ENCODE results near the gene HELZ2. TPM values are rescaled to one million over a fixed set of nuclear protein-coding genes. Genes with fewer than 3 reads are reported as not detected.

Gene HELZ2
- polyA plus RNA-seq, 3 donors, result 3.0 to 15.5 (median 3.3) TPM

DNA sequence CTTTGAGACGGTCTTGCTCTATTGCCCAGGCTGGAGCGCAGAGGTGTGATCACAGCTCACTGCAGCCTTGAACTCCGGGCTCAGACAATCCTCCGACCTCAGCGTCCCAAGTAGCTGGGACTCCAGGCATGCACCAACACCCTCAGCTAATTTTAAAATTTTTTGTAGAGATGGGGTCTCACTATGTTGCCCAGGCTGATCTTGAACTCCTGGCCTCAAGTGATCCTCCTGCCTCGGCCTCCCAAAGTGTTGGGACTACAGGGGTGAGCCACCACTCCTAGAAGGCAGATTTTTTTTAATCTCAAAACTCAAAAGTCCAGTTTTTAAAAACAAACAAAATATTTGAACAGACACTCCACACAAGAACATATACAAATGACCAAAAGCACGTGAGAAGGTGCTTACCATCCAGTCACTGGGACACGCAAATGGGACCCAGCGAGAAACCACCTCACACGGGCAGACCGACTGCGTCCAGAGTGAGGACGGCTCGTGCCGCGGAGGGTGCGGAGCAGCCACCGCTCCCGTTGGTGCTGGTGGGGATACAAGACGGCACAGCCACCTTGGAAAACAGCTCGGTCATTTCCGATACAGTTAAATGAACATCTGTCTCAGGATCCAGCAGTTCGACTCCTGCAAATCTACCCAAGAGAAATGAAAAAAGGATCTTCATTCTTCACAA, 8.5 kb upstream of the HELZ2 start:
- H3K27ac Mint-ChIP-seq, result peak overlapping the region in 1 of 7 donors; percentile 14
- H3K27ac ChIP-seq (ENCODE audit: low read depth in 1 of 2, low read length in 2 of 2), result no peak overlapping the region
- intact Hi-C loops (cut with micrococcal nuclease), result no loop called here
- H3K27me3 Mint-ChIP-seq (ENCODE audit: low read depth in 3 of 3), result peaks cover 30 to 55% (median 35%) of the 10 kb centered on the region in 3 donors
- no peak for DNase-seq
- no peaks in the 10 kb centered on the region for H3K36me3 ChIP-seq (replicated peaks in 1 of 2; ENCODE audit: control insufficient read depth in 1 of 2, insufficient read depth in 2 of 2, low read length in 2 of 2)
- no peak overlapping the region for H3K4me3 ChIP-seq (replicated peaks in 1 of 3; ENCODE audit: low read depth in 2 of 3, low read length in 3 of 3)
- WGBS (ENCODE audit: insufficient coverage), result 92% methylated on average over 17 of the region's 23 CpGs
- peaks cover 11% of the 10 kb centered on the region for H3K4me1 Mint-ChIP-seq
- peaks cover 0 to 4% (median 0%) of the 10 kb centered on the region in 7 donors for H3K9me3 Mint-ChIP-seq
- no peaks in the 10 kb centered on the region for H3K79me2 ChIP-seq (ENCODE audit: insufficient read depth, low read length)
- no peak for TF ChIP-seq CTCF (IDR thresholded peaks at IDR 0.05)
- no peak overlapping the region for H2AFZ ChIP-seq (ENCODE audit: insufficient read depth, low read depth, low read length, poor library complexity, severe bottlenecking)
- no peak overlapping the region for H3K9ac ChIP-seq (ENCODE audit: insufficient read depth, low read length, poor library complexity, severe bottlenecking)
- H4K20me1 ChIP-seq (ENCODE audit: insufficient read depth, low read length), result no peaks in the 10 kb centered on the region
- no peak overlapping the region for H3K4me3 Mint-ChIP-seq
- peaks cover 6 to 8% of the 10 kb centered on the region in 2 donors for H3K4me1 ChIP-seq (ENCODE audit: control insufficient read depth in 1 of 2, insufficient read depth in 2 of 2, low read length in 2 of 2)
- H3K4me2 ChIP-seq (replicated peaks; ENCODE audit: extremely low read depth, low read length, poor library complexity, severe bottlenecking), result no peak overlapping the region
- peaks cover 8 to 9% of the 10 kb centered on the region in 2 donors for H3K36me3 Mint-ChIP-seq
- H3K9me3 ChIP-seq (replicated peaks in 1 of 2; ENCODE audit: control insufficient read depth in 1 of 2, insufficient read depth in 1 of 2, low read length in 2 of 2), result no peaks in the 10 kb centered on the region
- peaks cover 0 to 22% of the 10 kb centered on the region in 2 donors for H3K27me3 ChIP-seq (ENCODE audit: control insufficient read depth in 2 of 2, insufficient read depth in 2 of 2, low read length in 2 of 2)

DNA sequence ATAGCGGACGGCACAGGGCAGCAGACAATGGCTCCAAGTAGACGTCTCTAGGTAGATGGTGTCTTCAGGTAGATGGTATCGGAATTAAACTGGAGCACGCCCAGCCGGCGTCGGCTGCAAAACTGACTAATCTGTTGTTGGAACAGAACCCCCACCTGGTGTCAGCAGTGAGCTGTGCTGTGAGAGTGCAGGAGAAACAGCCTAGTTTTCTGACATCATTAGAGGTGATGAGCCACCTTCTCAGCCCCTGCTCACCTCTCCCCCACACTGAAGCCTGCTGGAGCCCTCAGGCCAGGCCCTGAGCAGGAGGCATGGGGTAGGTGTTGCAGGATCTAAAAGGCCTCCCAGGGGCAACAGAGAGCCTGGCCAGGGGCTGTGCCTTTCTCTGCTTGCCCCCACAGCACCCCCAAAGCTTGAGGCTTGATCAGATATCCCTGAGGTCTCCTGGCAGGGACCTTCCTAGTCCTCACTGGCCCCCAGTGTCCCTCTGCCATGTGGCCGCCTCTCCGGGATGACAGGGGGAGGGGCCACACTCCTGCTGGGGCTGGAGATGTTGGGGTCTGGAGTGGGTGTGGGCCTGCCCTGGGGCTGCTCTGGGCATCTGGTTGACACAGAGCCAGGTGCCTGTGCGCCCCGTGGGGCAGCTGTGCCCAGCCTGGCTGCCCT, 6.9 kb upstream of the HELZ2 start:
- Mint-ChIP-seq H3K27ac (peak overlapping the region in 1 of 7 donors; percentile 40), H3K4me1 (peaks cover 7% of the 10 kb centered on the region), H3K9me3 (peaks cover 0 to 4% (median 0%) of the 10 kb centered on the region in 7 donors), H3K4me3 (no peak overlapping the region), H3K27me3 (ENCODE audit: low read depth in 3 of 3) (peaks cover 43 to 68% (median 43%) of the 10 kb centered on the region in 3 donors), H3K36me3 (peaks cover 0 to 2% of the 10 kb centered on the region in 2 donors)
- no peaks in the 10 kb centered on the region for H3K79me2 ChIP-seq (ENCODE audit: insufficient read depth, low read length)
- H2AFZ ChIP-seq (ENCODE audit: insufficient read depth, low read depth, low read length, poor library complexity, severe bottlenecking), result no peak overlapping the region
- H3K4me2 ChIP-seq (replicated peaks; ENCODE audit: extremely low read depth, low read length, poor library complexity, severe bottlenecking), result no peak overlapping the region
- peak; percentile 39 to 46 (median 42) for DNase-seq
- H3K36me3 ChIP-seq (replicated peaks in 1 of 2; ENCODE audit: control insufficient read depth in 1 of 2, insufficient read depth in 2 of 2, low read length in 2 of 2), result no peaks in the 10 kb centered on the region
- H3K4me1 ChIP-seq (ENCODE audit: control insufficient read depth in 1 of 2, insufficient read depth in 2 of 2, low read length in 2 of 2), result peaks cover 6 to 7% of the 10 kb centered on the region in 2 donors
- no peak overlapping the region for H3K4me3 ChIP-seq (replicated peaks in 1 of 3; ENCODE audit: low read depth in 2 of 3, low read length in 3 of 3)
- H3K27me3 ChIP-seq (ENCODE audit: control insufficient read depth in 2 of 2, insufficient read depth in 2 of 2, low read length in 2 of 2), result peaks cover 0 to 29% of the 10 kb centered on the region in 2 donors
- intact Hi-C loops (cut with micrococcal nuclease), result no loop called here
- no peaks in the 10 kb centered on the region for H3K9me3 ChIP-seq (replicated peaks in 1 of 2; ENCODE audit: control insufficient read depth in 1 of 2, insufficient read depth in 1 of 2, low read length in 2 of 2)
- 58% methylated on average over 9 of the region's 12 CpGs for WGBS (ENCODE audit: insufficient coverage)
- TF ChIP-seq CTCF (IDR thresholded peaks at IDR 0.05), result peak; percentile 41
- no peaks in the 10 kb centered on the region for H4K20me1 ChIP-seq (ENCODE audit: insufficient read depth, low read length)
- no peak overlapping the region for H3K9ac ChIP-seq (ENCODE audit: insufficient read depth, low read length, poor library complexity, severe bottlenecking)
- no peak overlapping the region for H3K27ac ChIP-seq (ENCODE audit: low read depth in 1 of 2, low read length in 2 of 2)

Data from CD14-positive monocyte (primary cell).